ENCODE data around the gene C1GALT1.
"Not testable (repeated sequence)": the region's sequence is repeated elsewhere in the genome, so short reads cannot be mapped to it uniquely, and the experiment has no call there.

Gene C1GALT1

DNA sequence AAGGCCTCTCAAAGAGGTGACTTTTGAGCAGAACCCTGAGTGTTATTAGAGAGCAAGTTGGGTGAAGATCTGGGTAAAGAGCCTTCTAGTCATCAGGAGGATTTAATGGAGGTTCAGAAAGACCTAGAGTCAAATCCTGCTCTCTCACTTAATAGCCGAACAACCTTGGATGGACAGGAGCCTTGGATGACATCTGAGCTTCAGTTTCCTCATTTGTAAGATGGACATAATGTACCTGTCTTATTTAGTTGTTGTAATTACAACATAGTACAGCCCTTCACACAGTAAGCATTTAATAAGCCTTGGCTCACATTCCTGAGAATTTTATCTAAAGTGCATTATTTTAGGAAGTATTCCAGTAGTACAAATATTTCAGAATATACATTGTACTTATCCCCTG lies 57.0 kb downstream of the C1GALT1 start:
- DNase-seq, result no peak

DNA sequence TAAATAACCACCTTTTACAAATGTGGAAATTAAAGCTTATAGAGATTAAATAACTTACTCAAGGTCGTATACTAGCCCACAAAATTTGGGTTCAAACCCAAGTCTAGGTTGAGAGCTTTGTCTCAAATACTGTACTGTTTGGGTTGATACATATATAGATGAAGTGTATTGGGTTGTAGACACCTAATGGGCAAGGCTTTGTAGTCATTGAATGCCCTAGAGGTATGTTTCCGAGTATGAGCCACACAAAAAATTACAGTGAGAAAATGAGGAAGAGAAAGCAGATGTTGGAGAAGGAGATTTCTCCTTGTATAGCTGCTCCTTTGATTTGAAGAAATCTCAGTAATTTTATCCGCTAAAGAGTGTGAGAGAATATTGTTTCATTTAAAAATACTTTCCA lies 60.6 kb downstream of the C1GALT1 start:
- no peak for DNase-seq

DNA sequence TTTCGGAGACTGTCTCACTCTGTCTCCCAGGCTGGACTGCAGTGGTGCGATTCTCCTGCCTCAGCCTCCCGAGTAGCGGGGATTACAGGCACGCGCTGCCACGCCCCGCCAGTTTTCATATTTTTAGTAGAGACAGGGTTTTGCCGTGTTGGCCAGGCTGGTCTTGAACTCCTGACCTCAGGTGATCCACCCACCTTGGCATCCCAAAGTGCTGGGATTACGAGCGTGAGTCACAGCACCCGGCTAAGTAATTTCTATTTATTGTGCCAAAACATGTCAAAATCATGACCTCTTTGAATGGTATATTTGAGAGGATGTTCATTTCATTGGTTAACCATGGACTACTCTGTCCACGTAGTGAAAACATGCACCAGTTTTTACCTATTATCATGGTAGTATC lies 62.9 kb downstream of the C1GALT1 start:
- not testable (repeated sequence) for DNase-seq

DNA sequence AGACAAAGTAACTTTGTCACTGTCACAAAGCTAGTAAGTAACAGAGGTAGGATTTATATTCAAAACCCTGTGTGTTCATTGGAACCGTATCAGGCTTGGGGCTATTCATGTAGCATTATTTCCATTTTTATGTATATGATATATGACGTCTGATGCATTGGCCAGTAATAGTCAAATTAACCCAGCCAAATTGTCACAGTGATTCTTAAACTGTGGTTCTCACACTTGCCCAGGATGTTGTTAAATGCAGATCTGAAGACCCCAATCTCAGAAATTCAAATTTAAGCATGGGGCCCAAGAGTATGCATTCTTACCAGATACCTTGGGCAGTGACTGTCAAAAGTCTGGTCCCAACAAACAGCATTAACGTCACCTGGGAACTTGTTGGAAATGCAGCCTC lies 63.9 kb downstream of the C1GALT1 start:
- DNase-seq, result no peak

DNA sequence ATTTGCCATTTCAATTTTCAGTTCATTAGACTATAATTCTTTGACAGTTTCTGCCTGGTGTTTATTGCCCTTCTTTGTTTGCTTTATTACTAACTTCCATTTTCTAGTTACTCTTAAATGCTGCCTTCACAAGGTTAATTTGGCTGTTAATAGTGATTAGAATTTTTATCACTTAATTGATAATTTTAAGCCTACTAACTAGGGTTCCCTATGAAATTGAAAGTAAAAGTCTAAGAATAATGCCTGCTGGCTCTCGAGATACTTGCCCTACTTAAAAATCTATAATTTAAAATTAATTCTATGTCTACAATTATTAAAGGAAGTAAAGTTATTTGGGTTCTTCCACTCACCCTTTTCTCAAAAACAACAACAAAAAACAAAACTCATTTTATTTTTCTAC lies 65.3 kb downstream of the C1GALT1 start:
- DNase-seq, result no peak

DNA sequence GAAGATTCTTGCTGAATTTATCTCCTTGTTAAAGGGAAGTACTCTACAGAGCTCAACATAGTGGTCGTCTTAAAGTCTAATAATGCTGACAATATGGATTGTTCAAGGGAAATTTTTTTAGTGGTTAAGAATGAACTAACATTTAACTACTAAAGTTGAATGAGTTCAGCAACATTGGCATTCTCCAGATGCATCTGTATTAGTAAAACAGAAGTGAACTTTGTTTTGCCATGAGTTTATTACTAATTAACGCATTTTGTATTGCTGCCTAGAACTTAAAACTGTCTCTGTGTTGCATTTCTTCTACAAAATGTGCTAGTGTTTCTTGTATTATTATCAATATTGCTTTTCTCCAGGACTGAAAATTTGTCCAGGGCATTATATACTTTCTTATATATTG lies 67.5 kb downstream of the C1GALT1 start:
- DNase-seq, result no peak

DNA sequence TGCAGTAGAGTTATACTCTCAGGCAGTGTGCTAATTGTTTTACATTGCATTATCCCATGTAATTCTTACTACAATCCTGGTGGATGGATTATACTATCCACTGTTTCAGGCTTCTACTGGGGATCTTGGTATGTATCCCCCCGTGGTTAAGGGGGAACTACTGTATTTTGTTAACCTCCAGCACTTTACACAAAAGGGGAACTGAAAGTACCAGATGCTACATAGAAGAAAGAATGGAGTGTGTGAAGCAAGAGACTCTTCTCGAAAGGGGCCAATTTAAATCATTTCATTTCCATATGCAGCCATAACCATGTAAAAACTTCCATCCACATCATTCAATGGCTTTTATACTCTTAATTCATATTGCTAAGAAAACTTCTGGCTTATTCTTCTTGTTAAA lies 69.4 kb downstream of the C1GALT1 start:
- DNase-seq, result no peak

DNA sequence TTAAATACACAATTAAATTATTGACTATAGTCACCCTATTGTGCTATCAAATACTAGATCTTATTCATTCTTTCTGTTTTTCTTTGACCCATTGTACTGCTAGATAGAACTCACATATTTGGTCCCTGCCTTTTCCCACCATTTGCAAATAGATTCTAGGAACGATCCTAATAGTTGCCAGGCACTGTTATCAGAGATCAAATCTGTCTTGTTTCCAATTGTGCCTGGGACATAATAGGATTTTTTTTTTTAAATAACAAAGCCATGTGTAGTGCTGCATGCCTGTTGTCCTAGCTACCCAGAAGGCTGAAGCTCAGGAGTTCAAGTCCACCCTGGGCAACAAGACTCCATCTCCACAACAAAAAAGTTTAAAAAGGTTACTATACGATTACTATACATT lies 72.0 kb downstream of the C1GALT1 start:
- no peak for DNase-seq

DNA sequence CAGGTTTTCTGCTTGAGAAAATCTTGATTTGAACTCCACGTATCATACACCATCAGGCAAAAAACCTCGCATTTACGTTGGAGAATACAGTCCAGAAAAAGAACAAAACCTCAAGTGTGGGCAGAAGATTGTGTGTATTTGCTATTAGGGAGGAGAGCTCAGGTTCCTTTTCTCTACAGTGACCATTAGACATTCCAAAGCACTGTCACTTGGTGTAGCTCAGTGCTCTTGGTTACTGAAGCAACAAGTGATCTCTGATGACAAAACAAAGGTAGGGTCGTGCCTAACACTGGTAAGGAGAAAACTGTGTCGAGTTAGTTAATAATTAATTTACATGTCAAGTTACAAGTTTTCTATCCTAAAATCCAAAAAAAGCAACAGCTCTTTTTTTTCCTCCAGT lies 72.6 kb downstream of the C1GALT1 start:
- DNase-seq, result no peak

DNA sequence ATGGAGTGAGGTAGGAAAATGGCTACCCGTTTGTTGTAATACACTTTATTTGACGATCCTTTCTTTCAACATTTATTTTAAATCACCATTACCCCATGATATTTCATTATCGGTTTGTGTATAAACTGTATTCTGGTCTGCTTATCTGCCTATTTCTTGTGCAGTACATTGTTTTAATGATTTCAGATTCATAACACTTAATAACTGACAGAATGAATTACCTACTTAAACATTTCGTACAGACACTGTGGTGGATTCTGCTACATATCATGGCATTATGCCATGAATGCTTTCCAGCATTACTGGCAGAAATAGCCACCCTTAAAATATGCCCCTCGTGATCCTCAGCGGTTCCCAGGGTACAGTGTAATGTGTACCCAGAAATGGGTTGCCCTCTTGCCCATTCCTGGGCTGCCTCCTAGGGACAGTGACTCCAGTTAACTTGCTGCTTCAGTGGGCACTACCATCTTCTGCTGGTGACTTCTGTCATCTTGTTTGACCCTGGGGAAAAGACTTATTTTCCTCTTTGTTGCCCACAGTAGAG lies 74.5 kb downstream of the C1GALT1 start:
- DNase-seq, result no peak

DNA sequence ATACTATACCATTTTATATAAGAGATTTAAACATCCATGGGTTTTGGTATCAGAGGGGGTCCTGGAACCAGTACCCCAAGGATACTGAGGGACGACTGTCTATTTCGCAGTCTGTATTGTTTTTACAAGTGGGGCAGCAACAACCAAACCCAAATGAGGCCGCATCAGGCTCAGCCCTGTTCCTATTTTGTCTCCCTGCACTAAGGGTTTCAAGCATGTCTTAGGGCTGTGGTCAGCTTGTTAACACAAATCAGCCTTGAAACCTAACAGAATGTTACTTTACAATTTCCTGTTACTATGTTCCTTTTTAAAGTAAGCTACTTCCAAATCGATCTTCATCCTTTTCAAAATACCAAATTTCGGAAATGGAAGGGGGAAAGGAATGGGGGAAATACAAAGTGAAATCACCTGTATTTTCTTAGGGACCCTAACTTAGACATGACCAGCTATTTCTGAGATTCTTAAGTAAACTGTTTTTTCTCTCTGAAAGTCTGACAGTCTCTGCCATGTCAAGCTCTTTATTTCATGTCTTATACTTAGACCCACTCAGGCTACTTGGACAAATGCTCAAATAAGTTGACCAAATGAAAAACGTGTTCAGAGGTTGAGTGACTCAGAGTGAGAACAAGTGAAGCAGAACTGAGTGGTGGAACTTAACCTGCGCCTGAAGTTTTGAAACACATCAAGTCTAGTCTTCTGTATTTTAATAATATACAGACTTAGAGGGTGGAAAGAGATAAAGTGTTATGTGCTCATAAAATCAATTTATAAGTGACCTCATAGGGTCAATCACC lies 75.8 kb downstream of the C1GALT1 start:
- DNase-seq, result no peak

DNA sequence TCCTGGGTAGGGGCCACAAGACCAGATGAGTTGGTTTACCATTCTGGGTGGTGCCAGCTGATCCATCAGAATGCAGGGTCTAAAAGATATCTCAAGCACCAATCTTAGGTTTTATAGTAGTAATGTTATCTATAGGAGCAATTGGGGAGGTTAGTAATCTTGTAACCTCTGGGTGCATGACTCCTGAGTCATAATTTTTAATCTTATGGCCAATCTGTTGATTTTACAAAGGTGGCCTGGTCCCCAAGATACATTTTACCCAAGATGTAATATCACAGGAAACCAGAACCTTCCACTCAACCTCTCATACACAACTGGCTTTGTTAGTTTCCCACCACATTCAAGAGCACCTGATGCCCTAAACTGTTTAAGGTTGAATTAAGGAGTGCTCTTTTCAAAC lies 79.5 kb downstream of the C1GALT1 start:
- DNase-seq, result no peak

DNA sequence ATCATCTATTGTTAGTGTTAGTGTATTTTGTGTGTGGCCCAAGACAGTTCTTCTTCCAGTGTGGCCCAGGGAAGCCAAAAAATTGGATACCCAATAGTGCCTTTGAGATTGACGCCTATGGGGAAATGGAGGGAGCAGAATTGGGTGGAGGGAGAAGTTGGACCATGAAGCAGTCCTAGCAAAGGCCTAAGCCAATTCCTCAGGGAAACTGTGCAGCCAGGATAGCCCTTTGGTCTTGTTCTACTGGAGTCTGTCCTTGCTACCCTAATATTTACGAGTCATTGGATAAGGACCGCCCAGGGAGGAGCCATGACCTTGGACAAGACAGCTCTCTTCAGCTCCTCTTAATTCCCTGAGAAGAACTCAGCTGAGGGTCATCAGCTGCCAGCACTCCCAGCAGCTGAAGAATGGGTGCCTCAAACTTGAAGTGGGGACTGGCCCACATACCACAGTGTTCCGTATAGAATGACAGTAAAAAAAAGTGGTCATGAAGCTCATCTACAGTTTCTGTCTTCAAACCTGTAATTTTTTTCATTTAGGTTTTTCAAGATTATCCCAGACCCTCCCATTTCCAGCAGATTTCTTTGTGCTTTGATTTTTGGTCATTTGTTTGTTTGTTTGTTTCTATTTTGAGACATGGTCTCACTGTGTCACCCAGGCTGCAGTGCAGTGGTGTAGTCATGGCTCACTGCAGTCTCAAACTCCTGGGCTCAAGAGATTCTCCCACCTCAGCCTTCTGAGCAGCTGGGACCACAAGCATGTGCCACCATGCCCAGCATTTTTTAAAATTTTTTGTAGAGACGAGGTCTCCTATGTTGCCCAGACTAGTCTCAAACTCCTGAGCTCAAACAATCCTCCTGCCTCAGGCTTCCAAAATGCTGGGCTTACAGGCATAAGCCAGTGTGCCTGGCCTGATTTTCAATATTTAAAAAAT lies 81.2 kb downstream of the C1GALT1 start:
- no peak for DNase-seq

DNA sequence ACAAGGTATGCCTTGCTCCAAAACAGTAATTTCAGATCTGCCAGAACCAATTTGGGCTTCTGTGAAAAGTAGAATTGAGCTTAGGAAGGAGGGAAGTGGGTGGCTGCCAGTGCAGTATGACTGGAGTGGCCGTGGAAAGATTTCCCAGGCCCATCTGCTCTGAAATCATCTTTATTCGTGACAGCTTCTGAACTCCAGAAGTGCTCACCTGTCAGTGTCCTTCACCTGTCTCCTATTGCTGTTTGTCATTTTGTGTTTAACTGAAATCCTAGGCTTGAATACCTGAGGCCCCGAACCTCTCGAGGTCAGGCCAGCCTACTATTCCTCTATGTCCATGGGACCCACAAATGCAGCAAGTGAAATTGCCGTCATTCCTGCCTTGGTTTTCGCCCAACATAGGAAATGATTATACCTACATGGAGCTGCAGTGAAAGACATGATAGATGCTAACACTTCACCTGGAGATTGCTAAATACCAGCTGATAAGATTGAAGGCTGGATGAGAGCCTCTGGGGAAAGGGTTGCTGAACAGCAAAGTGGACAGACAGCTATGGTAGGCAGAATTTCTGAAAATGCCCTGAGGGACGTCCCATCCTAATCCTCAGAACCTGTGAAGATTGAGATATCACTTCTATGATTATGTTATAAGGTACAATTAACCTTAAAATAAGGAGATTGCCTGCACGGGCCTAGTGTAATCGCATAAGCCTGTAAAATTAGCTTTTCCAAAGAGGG lies 82.1 kb downstream of the C1GALT1 start:
- no peak for DNase-seq

DNA sequence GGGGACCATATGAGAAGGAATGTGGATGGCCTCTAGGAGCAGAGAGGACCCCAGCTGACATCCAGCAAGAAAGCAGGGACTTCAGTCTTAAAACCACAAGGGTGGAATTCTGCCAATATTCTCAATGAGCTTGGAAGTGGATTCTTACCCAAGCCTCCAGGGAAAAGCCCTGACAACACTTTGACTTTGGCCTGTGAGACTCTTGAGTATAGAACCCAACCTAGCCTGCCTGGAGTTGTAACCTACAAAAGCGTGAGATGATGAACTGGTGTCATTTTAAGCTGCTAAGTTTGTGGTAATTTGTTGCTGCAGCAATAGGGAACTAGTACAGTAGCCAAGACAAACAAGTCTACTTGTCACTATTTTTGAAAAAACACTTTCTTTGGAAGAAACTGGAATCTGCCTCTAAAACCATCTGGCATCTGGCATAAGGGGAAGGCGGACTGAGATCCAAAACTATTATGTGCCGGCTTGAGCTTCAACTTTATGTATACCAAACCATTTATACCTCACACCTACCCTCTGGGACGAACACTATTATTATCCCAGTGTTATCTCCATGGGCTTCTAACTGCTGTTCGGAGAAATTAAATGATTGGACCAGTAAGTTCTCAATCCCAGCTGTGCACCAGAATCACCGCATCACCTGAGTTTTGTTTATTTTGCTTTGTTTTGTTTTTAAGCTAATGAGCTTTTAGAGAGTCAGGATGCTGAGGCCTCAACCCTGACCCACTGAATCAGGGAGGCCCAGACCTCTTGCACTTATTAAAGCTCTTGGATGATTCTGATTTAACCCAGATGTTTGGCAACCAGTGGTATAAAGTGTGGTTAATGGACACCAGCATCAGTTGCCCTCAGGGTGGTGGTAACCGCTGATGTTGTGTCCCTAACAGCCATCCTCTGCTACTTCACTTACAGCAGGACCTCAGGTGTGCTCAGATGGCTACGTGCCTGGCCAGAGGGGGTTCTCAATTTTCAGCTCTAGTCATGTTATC lies 83.0 kb downstream of the C1GALT1 start:
- DNase-seq, result no peak

DNA sequence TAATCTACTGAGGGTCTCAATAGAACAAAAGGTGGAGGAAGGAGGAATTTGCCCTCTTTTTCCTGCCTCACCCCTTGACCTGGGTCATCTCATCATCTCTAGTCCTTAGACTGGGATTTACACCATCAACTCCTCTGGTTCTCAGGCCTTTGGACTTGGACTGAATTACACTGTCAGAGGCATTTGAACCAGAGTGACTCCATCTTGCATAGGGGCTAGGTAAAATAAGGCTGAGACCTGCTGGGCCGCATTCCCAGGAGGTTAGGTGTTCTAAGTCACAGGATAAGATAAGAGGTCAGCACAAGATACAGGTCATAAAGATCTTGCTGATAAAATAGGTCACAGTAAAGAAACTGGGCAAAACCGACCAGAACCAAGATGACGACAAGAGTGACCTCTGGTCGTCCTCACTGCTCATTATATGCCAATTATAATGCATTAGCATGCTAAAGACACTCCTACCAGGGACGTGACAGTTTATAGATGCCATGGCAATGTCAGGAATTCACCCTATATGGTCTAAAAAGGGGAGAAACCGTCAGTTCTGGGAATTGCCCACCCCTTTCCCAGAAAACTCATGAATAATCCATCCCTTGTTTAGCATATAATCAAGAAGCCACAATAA lies 84.0 kb downstream of the C1GALT1 start:
- DNase-seq, result no peak

DNA sequence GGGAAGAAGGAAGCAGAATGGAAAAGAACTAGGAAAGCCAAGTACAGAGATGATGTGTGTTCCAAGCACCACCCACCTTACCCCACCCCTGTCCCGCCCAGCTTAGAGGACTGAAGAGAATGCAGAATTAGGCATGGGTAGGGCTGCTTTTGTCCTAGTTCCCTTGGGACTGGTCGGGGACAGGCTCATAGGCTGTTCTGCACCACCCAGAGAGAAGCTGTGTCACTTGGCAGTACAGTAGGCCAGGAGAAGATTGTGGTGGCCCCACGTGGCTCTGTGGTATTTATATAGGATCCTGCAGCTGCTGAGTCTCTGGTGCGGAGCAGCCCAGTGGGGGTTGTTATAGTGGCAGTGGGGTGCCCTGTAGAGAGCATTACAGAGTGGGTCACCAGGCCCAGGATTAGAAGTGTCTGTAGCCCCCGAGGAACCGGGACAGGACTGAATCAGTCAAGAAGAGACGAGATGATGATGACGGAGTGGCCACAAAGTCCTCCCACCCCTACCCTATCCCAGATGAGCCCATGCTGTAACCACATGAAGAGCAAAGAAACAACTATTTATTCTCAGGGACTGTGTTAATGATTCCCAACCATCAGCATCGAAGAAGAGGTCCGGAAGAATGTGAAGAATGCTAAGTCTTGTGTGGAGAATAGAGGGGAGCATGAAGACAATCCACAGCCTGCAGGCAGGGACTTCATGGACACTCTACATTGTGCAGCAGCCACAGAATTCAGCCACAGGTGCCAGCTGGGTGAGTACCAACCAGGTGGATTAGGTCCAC lies 88.9 kb downstream of the C1GALT1 start:
- DNase-seq, result no peak

DNA sequence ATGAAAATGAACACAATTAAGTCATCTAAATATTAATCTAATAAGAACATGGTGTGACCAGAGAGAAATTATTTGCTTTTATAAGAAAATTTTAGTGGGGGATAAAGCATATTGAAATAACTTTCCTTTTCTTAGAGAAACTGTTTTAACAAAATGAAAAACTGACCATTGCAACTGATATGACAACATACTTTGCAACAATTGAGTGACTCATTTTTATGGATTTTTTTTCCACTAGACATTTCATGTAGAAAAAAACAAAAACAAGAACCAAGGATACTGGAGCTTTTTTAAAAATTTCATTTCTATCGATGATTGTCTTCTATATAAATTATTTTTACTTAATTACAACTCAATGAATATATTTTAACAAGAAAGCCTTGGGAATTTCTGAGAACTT lies 90.0 kb downstream of the C1GALT1 start:
- no peak for DNase-seq

DNA sequence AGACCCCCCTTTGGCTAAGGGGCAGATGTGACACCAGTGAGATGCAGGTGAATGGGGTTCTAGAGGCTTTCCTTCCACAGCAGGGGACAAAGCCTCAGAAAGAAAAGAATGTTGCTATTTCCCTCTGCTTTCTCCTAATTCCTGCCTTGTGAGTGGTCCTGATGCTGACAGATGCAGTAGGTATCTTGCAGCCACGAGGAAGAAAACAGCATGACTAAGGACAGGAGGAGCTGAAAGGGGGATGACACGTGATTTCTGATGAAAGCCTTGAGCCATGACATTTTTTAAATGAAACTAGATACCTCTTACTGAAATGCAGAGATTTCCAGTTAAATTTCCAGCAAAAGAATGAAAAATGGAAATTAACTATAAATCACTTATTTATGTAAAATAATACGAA lies 92.4 kb downstream of the C1GALT1 start:
- no peak for DNase-seq

DNA sequence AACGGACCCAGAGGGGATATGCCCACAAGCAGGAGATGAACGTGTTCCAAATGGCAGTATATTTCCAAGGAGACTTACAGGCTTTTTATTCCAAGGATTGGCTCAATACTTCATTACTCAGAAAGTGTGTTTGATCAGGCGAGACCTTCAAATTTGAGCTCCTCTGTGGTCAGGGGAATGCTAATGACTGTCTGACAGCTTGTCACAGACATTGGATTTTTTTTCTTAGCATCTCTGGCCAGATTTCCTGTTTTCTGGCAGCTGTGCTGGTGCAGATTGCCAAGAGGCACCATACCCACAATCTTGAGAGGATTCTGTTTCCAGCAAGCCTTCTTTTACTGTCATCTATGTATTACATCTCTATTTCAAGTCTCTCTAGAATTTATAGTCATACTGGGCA lies 93.8 kb downstream of the C1GALT1 start:
- DNase-seq, result no peak
